ENCODE measurements around the gene TSEN54.

Gene TSEN54

DNA sequence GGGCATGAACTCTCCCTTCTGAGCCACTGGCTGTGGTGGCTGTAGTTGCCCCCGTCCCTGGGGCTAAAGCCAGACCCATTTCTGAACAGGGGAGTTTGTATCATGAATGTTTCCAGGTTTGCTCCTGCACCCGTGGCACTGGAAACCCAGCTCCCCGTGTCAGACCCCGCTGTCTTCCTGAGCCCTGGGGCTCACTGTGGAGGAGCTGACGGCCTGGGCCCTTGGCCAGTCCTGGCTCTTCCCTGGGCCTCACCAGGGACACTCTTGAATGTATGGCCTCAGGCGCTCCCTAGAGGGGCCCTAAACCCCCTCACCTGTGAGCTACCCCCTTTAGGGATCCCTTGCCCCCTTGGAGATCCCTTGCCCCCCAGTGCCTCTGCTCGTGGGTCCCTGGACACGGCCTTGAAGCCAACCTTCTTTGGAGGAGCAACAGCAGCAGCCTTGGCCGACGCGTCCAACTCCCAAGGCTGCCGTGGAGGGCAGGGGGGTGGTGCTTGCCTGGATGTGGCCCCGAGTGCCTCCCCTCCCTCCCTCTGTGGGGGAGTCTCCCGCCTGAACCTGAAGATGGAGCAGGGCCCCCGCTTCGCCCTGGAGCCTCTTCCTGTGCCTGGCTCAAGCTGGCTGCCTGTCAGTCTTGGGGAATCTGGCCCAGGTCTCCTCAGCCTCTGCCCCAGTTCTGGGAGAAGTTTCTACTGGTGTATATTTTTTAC is 16.9 kb upstream of the TSEN54 start:
- no peak for DNase-seq (ENCODE audit: low read depth)
- no peak overlapping the region for H3K4me3 ChIP-seq (ENCODE audit: control insufficient read depth, low read depth, low read length)
- TF ChIP-seq, protein P1, sequence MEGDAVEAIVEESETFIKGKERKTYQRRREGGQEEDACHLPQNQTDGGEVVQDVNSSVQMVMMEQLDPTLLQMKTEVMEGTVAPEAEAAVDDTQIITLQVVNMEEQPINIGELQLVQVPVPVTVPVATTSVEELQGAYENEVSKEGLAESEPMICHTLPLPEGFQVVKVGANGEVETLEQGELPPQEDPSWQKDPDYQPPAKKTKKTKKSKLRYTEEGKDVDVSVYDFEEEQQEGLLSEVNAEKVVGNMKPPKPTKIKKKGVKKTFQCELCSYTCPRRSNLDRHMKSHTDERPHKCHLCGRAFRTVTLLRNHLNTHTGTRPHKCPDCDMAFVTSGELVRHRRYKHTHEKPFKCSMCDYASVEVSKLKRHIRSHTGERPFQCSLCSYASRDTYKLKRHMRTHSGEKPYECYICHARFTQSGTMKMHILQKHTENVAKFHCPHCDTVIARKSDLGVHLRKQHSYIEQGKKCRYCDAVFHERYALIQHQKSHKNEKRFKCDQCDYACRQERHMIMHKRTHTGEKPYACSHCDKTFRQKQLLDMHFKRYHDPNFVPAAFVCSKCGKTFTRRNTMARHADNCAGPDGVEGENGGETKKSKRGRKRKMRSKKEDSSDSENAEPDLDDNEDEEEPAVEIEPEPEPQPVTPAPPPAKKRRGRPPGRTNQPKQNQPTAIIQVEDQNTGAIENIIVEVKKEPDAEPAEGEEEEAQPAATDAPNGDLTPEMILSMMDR (IDR thresholded peaks at IDR 0.05; ENCODE audit: control insufficient read depth, insufficient read depth, low read depth, low read length, missing control alignments) = no peak

- H3K4me3 ChIP-seq (ENCODE audit: control insufficient read depth, low read depth, low read length) = no peak overlapping the region
- no peak for DNase-seq (ENCODE audit: low read depth)
- TF ChIP-seq, protein P1 (IDR thresholded peaks at IDR 0.05; ENCODE audit: control insufficient read depth, insufficient read depth, low read depth, low read length, missing control alignments) = no peak
Observed at GRCh38 chr17:75500419-75501216, 15.7 kb upstream of the TSEN54 start.

- no peak overlapping the region for H3K4me3 ChIP-seq (ENCODE audit: control insufficient read depth, low read depth, low read length)
- TF ChIP-seq, protein P1 (IDR thresholded peaks at IDR 0.05; ENCODE audit: control insufficient read depth, insufficient read depth, low read depth, low read length, missing control alignments) = no peak
- no peak for DNase-seq (ENCODE audit: low read depth)
Observed at GRCh38 chr17:75501378-75502071, 14.8 kb upstream of the TSEN54 start.

DNA sequence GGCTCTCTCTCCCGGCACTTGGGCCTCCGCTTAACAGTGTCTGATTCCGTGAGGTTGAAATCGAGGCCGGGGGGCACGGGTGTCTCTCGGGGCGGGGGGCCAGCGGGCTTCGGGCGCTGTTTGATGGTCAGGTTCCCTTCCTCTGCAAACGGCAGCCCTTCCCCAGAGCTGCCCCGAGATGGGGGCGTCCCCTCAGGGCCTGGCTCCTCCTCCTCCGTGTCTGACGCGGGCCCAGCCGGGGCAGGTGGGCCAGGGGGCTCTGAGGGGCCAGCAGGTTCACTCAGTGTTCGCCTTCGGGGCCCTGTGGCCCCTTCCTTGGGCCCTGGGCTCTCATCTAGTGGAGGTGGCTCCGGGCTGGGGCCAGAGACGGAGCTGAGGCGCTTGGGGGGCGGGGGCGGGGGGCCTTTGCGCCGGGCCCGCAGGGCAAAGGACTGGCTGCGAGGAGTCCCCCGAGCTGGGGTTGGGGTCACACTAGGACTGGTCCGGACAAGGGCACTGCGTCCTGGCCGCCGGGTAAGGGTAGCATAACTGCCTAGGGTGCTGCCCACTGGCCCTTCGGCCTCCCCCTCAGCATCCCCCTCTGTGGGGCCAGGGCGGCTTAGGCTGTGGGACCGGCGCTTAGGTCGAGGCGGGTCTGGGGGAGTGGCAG is 14.1 kb upstream of the TSEN54 start:
- no peak overlapping the region for H3K4me3 ChIP-seq (ENCODE audit: control insufficient read depth, low read depth, low read length)
- TF ChIP-seq, protein P1 (IDR thresholded peaks at IDR 0.05; ENCODE audit: control insufficient read depth, insufficient read depth, low read depth, low read length, missing control alignments) = no peak
- no peak for DNase-seq (ENCODE audit: low read depth)

DNA sequence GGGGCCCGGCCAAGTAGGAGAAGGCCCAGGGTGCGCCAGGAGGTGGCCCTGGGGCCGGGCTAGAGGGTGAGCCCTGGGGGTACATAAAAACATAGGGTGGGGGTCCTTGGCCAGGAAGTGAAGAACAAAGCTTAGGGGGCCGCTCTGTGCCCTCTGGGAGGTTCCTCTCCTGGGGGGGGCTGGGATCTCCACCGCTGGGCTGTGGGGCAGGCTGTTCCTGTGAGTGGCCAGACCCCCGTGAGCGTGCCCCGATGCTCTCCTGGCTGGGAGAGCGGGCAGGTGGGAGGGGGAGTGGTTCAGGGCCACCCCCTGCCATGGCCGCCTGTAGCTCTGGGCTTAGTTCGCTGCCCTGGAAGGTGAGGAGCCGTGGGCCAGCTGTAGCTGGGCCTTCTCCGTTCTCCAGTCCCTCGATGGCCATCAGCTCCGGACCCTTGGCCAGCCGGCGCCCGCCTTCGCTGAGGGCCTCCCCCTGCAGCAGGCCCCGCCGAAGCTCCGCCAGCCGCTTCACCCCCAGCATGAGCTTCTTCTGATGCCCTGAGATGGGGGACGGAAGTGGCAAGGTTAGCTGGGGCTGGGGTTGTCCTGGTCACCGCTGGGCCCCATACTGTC is 13.5 kb upstream of the TSEN54 start:
- DNase-seq (ENCODE audit: low read depth) = no peak

More for the DNA sequence above, 13.5 kb upstream of the TSEN54 start:
- TF ChIP-seq, protein P1 (IDR thresholded peaks at IDR 0.05; ENCODE audit: control insufficient read depth, insufficient read depth, low read depth, low read length, missing control alignments) = no peak
- H3K4me3 ChIP-seq (ENCODE audit: control insufficient read depth, low read depth, low read length) = no peak overlapping the region

All from AG09309 (cell line).